CD4-positive, alpha-beta T cell treated with Interleukin-21 for 1 hour (primary cell): Measurements from ENCODE around the gene MGLL.

Experiments used
- DNase-seq: peaks from one replicate; pipeline ENCODE4 v3.0.0-alpha.2; 2020

The MGLL gene

GRCh38 chr3:127700406-127700805, 121.9 kb downstream of the MGLL start:
- DNase-seq: no peak

- DNase-seq: no peak
These were observed 122.7 kb downstream of the MGLL start for GRCh38 chr3:127699416-127700300.

GRCh38 chr3:127698691-127699415, 123.5 kb downstream of the MGLL start:
- no peak for DNase-seq

GRCh38 chr3:127698286-127698685, 124.0 kb downstream of the MGLL start:
- no peak for DNase-seq

GRCh38 chr3:127697551-127698240, 124.6 kb downstream of the MGLL start:
- DNase-seq: peak; percentile 71

GRCh38 chr3:127694467-127695215, 127.7 kb downstream of the MGLL start:
- DNase-seq: peak; percentile 59

GRCh38 chr3:127693336-127693843, 128.9 kb downstream of the MGLL start:
- no peak for DNase-seq

- DNase-seq: no peak
These were observed 129.6 kb downstream of the MGLL start for GRCh38 chr3:127692501-127693335.

GRCh38 chr3:127691974-127692373, 130.3 kb downstream of the MGLL start:
- DNase-seq: no peak

GRCh38 chr3:127691489-127691888, 130.8 kb downstream of the MGLL start:
- DNase-seq: no peak

- no peak for DNase-seq
These were observed 131.4 kb downstream of the MGLL start for GRCh38 chr3:127690823-127691452.

GRCh38 chr3:127690106-127690505, 132.2 kb downstream of the MGLL start:
- no peak for DNase-seq

GRCh38 chr3:127689266-127689860, 133.0 kb downstream of the MGLL start:
- no peak for DNase-seq

GRCh38 chr3:127688416-127689265, 133.7 kb downstream of the MGLL start:
- no peak for DNase-seq

GRCh38 chr3:127688022-127688415, 134.3 kb downstream of the MGLL start:
- DNase-seq: no peak

- no peak for DNase-seq
These were observed 135.0 kb downstream of the MGLL start for GRCh38 chr3:127687228-127687737.

- DNase-seq: no peak
These were observed 135.8 kb downstream of the MGLL start for GRCh38 chr3:127686512-127686894.

GRCh38 chr3:127685708-127686511, 136.4 kb downstream of the MGLL start:
- no peak for DNase-seq
